ENCODE data around the gene STAT4.

STAT4 gene

DNA sequence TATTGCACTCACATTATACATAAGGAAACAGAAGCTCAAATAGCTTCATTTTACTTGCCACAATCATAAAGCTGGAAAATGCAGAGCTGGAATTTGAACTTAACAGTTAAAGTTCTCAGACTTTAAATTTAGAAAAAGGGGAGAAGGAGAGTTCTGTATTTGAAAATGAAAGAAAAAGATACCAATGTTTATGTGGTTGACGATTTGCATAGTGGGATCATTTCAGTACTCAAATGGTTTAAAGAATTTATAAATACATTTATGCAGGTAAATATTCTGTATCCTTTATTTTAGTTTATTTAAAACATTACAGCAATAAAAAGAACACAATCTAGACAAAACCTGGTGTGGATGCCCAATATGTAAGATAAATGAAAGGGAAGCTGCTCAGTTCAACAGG lies 25.5 kb upstream of the STAT4 start:
- no peak for DNase-seq (ENCODE audit: low read depth)

DNA sequence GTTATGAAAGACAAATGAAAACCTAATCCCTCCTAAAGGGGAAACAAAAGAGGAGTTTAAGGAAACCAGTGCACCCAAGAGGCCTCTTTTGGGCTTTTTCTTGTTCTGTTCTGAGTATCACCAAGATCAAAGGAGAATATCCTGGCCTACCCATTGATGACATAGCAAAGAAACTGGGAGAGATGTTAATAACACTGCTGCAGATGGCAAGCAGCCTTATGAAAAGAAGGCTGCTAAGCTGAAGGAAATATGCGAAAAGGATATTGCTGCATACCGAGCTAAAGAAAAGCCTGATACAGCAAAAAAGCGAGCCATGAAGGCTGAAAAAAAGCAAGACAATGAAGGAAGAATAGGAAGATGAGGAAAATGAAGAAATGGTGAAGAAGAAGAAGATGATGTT lies 23.6 kb upstream of the STAT4 start:
- no peak for DNase-seq (ENCODE audit: low read depth)

DNA sequence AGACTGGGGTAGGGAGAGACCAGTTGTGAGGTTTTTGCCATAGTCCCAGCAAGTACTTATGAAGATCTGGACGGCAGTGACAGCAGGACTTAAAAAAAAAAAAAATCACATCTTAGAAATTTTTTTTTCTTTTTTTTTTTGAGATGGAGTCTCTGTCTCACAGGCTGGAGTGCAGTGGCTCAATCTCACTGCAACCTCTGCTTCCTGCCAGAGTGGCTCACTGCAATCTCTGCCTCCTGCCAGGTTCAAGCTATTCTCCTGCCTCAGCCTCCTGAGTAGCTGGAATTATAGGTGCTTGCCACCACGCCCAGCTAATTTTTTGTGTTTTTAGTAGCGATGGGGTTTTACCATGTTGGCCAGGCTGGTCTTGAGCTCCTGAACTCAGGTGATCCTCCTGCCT lies 22.4 kb upstream of the STAT4 start:
- DNase-seq (ENCODE audit: low read depth) = no peak

DNA sequence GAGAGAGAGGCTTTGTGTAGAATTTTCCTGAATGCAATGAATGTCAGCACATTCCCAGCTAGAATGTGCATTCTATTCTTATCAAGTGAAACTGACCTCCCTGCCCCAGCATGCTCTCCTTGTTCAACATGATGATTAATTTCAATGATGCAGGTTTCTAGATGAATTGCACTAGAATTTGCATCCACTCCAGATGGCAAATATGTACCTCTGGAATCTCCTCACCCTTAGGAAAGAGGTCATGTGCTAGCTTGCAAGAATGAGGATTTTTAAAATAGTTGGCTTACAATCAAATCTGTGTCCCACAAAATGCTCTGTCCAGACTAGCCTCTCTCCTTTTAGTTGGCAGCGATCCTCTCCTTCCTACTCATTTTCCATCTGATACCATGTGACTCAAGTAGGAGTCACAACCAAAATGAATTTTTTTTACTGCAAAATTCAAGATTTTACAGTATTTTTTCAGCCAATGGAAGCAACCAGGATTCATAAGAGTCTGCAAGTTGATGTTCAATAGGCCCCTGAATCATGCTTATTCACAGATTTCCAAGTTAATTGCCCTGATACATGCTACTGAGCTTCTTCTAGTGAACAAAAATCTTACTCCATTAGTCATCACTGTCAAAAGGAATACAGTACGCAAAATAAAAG lies 21.0 kb upstream of the STAT4 start:
- no peak for DNase-seq (ENCODE audit: low read depth)

DNA sequence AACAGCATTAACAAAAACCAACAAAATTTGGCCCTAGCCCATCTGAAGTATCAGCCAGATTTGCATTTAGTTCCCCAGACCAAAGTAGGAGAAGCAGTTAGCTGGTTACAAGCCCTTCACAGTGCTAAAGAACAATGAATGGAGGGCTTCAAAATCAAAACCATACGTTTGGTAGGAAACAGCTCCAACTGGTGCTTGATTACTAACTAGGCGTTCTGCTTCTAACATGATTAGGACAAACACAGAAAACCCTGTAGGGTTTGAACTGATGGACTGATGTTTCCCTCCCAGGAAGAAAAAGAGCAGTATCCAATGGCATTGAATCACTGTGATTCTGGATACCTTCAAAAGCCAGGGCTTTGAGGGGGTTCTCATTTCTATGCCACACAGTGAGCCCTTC lies 20.5 kb upstream of the STAT4 start:
- DNase-seq (ENCODE audit: low read depth) = no peak

DNA sequence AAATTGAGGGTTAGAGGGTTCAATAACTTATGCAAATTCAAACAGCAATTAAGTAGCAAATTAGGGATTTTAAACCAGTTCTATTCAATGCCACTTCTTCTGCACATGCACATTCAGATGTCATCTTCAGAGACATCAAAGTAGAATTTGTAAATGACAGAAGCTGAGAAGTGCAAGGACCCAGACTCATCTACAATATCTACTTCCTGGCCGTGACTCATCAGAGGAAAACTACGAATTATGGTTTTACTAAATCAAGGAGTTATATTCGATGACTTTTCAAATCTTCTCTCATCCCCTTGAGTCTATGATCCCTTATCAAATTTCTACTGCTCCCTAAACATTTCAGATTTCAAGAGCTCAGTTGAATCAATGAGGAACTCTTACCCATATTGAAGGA lies 20.0 kb upstream of the STAT4 start:
- DNase-seq (ENCODE audit: low read depth) = no peak

DNA sequence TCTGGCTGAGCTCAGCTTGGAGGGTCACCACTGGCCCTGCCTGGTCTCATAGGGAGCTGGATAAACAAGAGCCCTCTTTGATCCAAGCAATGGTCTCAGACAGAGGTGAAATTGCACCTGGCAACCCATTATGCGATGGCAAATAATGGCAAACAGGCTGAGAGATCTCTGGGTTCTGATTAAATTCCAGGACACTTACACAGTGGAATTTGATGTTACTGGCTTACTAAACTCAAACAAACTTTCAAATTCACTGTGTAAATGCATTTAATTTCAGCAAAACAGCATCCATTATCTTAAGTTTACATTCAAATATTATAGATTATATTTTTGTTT lies 19.5 kb upstream of the STAT4 start:
- no peak for DNase-seq (ENCODE audit: low read depth)

DNA sequence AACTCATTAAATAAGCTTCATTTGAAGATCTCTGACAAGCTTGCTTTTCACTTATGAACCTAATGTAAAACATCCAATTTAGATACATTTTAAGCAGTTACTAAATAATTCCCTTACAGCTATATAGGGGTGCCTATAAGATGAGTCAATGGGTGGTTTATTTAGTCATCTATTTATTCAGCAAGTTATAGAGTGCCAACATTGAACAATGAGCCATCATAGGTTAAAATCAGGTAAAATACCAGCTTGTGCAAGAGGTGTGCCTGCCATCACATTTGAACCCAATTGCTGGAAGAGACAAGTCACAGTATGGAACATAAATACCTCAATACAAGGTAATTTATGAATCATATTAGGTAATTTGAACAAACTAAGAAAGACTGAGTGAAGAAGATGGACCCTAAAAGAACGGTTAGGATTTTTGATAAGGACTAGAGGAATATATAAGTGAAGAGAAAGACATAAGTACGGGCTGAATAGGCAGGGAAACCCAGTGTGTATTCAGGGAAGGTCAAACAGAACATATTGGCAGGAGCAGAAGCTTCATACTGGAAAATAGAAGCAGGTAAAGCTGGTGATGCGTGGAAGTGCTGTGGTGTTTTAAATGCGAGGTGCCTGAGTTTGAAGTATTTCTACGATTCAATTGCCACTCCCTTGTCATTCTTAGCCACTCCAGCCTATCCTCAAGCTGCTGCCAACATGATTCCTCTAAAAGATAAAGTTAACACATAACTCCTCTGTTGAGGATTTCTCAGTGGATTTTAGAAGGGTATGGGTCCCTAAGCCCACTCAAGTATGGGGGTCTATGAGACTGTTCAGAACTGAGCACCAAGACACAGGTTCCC lies 18.9 kb upstream of the STAT4 start:
- DNase-seq (ENCODE audit: low read depth) = no peak

DNA sequence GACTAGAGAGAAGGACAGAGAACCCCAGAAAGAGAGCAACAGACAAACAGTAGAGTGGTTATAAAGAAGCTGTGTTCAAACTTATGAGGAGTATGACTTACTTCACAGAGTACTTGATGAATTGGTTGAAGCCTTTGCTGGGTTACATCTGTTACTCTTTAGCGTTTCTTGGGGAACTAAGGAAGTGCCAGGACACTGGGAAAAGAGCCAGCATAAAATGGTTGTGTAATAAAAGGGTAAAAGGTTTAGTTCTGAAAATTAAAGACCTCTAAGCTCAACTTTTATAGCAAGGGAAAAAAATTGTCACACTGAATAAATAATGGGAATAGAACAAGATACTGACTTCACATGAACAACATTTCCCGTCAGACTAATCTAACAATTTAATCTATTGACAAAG lies 17.0 kb upstream of the STAT4 start:
- DNase-seq (ENCODE audit: low read depth) = no peak

DNA sequence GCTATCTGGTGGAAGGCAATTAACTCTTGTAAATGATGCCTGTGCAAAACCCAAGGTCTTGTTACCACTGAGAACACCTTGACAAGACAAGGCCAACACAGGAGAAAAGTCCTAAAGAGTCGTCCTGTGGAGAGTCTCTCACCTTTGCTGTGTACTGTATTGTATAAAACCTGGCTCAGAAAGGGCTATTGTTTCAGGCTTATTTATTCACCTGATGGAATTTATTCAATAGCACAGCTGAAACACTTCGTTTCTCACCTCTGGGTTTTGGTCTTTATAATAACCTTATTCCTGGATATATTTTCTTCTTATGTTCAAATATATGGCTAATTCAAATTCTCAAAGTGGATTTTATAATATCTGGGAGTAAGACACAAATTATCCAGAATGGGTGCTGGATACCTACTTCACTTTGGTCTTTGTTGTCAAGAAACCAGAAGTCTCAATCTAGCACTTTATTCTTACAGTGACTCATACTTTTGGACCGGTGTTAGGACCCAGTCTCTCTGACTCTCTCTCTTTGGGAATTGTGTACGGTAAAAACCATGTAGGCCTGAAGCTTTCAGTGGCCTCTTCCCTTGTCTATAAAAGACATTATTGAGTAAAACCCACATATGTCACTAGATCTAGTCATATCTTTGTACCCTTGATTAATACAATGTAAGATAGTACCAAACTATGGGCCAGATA lies 16.1 kb upstream of the STAT4 start:
- DNase-seq (ENCODE audit: low read depth) = no peak

DNA sequence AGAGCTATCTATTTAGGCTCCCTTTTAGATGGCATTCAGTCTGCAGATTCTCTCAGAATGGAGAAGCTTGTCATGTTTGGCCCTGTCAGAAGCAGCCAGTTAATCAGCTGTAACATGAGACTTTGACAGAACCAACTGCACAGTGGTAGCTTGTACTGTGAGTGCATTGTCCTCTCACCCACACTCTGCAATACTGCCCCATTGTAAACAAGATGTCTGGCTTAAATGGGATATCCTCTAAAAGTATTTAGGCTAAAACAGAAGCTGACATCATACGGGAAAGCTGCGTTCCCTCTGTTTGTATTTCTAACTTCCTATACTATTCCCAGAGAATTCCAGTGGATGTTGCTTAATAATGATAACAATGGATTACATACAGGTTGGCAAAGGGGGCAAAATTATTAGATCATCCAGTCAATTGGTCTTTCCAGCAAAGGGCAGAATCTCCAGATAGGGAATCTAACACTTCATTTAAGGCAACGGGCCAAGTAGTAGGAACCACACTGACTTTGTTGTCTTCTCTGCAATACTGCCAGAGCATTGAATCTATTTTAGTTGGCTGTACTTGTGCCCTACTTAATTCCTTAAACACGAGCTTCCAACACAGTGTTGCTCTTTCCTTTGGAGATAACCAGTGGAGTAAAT lies 15.4 kb upstream of the STAT4 start:
- DNase-seq (ENCODE audit: low read depth) = no peak

DNA sequence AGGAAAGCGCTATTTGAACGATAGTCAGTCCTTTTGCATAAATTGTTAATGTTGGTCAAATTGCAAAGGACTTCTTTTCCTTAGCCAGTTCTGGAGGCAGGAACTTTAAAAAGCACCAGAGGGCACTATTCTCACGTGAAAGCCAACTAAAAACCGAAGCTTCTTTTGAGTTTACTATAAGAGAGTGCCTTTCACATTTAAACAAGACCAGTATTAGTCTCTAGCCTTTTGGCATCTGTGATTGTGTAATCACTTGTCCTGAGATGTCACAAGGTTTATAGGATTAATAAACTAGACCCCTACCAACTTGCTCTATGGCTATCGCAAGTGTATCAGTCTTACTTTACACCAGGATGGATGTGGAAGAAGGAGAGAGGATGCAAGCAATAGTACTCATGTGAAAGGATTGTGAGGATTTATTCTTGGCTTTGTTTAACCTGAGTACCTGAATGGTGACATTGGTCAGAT lies 14.4 kb upstream of the STAT4 start:
- DNase-seq (ENCODE audit: low read depth) = no peak

DNA sequence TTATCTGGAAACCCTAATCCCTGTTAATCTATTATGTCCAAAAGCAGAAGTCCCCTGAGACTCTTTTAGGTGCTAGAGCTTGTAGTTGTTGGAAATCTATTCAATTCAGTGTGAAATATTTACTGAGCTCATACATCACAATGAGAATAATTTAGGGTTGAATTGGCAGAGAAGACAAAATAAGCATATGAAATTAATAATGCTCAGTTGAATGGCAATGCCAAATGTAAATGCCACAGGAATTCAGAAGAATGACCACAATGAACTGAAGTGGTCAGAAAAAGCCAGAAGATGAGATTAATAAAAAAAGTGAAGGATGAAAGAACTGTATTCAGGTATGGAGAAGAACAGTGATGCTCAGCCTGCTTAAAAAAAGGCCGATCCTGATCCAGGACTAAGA lies 8.0 kb upstream of the STAT4 start:
- no peak for DNase-seq (ENCODE audit: low read depth)

DNA sequence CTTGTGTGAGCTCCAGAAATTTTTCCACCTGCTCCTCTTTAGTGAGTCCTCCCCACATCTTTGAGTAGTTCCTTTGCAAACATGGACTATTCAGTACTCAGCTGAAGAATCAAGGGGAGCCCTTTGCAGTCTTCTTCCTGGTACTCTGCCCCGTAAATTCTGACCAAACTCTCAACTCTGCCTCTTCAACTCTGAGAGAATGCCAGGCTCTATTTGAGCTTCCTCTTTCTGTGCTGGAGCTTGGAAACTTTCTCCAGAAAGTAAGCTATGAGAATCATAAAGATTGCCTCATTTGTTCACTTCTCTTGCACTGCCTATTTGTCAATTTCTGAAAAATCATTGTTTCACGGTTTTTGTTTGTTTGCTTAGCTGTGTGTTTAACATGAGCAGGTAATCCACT lies 7.4 kb upstream of the STAT4 start:
- DNase-seq (ENCODE audit: low read depth) = no peak

DNA sequence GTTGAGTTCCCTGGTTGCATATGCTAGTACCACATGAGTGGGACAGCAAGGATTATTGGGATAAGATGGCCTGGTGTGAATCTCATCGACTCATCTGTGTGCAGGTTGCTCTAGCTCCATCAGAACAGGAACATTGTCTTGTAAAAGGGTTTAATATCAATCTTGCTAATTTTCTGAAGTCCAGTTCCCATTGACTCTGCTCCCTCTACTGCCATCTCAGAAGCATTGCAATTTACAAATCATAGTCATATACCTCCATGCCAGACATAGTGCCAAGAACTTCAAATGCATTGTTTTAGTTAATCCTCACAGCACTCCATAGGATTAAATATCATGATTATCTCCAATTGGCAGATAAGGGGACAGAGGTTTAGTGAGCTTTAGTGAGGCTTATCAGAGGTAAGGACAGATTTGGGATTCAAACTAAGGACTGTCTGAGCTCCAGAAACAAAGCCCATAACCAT lies 4.8 kb upstream of the STAT4 start:
- no peak for DNase-seq (ENCODE audit: low read depth)

DNA sequence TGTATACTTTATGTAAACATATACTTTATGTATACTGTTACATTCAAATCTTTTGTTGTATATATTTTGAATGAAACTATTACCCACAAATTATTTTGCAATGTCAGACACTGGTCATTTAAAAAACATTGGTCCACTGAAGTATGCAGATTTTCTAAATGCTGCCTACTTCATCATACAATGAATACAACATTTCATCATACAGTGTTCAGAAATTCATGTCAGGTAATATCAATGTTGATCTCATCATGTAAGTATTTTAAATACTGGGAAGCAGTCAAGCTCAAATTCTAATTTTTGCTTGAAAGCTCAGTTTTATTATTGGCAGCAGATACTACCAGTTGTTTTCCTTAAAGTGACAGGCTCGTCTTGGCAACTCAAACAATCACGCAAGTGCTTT lies 2.9 kb upstream of the STAT4 start:
- no peak for DNase-seq (ENCODE audit: low read depth)

DNA sequence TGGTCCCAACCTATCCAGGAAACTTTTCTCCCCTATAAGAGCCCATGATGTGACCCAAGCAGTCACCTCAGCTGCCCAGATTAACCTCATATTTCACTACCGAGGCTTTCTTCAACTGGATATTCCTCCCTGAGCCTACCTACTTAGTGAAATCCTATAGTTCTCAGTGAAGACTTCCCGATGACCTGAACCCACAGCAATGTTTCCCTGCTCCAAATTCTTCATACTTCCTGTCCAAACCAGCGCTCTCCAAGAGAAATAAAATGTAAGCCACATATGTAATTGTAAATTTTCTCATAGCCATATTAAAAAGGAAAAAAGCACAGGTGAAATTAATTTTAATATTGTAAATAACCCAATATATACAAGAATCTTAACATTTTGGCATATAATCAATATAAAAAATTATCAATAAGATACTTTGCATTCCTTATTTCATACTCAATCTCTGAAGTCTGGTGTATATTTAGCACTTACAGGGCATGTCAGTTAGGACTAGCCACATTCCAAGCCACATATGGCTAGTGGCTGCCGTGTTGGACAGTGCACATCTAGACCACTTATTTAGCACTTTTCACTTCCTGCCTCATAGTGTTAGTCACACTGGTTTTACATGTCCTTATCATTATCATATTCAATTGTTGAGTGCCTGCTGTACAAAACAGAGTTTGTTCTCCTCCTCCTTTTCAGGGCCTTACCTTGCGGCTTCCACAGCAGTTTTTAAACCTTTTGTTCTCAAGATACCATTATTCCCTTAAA lies 1.9 kb upstream of the STAT4 start:
- DNase-seq (ENCODE audit: low read depth) = no peak

DNA sequence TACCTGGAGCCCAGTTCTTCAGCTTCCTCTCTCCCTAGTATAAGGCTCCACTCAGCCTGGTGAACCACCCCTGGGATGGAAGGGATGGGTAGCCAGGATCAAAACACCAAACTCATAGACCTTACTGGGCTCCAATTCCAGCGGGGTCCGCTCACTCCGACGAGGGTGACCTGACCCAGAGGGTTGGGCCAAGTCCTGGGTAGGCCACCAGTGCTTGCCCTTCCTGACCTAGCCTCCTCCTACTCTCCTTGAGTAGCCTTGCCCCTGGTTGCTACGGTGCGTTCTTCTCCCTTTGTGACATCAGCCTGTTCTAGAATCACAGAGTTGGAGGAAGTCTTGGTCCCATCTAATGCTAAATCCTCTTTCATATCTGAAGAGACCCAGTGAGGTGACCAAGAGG lies 537 bp upstream of the STAT4 start:
- no peak for DNase-seq (ENCODE audit: low read depth)

DNA sequence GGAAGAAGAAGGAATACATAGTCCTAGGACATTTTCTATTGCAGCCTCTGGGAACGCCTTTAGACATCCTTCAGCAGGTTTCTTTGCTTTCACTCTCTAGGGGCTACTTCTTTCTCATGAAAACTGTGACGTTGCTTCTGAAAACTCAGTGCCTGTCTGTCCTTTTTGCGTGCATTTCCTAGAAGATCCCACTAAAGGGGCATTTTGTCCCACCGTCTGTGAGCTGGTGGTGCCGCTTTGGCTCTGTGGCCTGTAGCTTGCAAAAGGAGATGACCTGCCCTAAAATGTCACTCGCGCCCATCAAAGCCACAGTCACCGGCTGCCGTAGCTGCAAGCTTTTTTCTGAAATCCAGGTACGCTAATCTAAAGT lies 579 bp downstream of the STAT4 start:
- DNase-seq (ENCODE audit: low read depth) = no peak

DNA sequence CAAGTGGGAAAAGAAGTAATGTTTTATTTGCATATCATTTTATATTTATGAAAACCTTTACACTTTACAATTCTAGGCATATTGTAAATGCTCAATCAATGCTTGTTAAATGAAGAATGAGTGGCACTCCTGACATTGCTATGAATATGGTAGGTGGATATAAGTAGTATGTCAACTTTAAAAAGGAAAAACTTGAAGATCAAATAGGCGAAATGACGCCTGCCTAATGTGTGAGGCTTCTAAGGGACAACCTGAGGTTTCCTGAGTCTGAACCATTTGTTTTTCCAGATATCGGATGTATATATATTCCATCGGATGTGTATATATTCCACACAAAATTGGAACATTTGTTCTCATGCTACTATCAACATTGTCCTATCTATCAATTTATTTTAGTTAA lies 1.4 kb downstream of the STAT4 start:
- DNase-seq (ENCODE audit: low read depth) = no peak

DNA sequence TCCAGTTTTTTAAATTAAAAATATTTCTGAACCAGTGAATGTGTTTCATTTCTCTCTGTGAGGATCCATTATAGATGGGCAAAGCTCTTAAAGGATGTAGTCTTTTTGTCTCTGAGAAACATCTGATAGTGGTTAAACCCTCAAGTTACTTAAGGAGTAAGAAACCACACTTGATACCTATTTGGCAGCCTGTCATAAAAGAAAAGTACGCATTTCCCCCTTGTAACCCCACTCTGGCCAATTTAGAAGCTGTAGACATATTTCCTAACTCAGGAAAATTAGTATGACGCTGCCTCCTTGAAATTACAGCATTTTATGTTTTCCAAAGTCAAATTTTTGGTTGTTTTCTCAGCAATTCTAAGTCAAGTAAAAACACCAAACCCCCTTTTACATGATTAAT lies 2.0 kb downstream of the STAT4 start:
- DNase-seq (ENCODE audit: low read depth) = no peak

DNA sequence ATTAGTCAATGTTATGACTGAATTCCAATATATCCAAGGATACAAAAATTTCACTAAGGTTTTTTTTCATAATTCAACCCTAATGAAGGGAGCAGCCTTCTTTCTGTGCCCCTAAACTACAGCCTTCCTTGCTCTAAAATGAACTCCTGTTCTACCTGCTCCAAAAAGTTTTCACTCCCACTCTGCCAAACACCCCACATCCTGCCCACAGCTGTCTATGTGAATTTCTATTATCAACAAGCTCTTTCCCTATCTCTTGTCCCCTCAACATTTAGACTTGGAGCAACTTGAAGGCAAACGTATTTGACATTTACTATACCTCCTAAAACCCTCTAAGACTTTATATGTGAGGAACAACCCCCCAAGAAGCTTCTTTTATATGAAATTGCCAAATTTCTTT lies 2.5 kb downstream of the STAT4 start:
- DNase-seq (ENCODE audit: low read depth) = no peak
